ENCODE results near the gene HFE. TPM values are rescaled to one million over a fixed set of nuclear protein-coding genes. Genes with fewer than 3 reads are reported as not detected.
"Not testable (repeated sequence)": the region's sequence is repeated elsewhere in the genome, so short reads cannot be mapped to it uniquely, and the experiment has no call there.

The HFE gene
- total and polyA plus RNA-seq, 3 experiments from 2014 or later, result 0.37 to 4.8 (median 1.1) TPM

DNA sequence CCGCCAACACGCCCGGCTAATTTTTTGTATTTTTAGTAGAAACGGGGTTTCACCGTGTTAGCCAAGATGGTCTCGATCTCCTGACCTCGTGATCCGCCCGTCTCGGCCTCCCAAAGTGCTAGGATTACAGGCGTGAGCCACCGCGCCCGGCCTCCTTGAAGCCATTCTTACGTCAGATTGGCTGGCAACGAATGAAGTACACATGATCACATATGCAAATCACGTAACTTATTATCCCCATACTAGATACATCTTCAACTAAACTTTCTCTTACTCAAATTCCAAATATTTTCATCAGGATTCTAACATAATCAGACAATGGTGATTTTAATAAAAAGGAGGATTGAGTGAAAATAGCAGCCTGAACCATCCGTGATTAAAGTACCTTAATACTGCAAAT, 39.9 kb upstream of the HFE start:
- H3K4me3 ChIP-seq (ENCODE audit: low read length); POLR2A ChIA-PET; DNase-seq; H3K9me3 ChIP-seq (ENCODE audit: low read length); H3K9me3 Mint-ChIP-seq; H3K27ac ChIP-seq (ENCODE audit: low read depth, low read length); H3K27me3 ChIP-seq (ENCODE audit: insufficient read depth, low read length, poor library complexity, severe bottlenecking); H3K27me3 Mint-ChIP-seq; H3K4me3 Mint-ChIP-seq; H3K36me3 ChIP-seq (ENCODE audit: insufficient read depth, low read length): not testable (repeated sequence)
- H3K27ac Mint-ChIP-seq, result peak overlapping the region in 1 of 8 donors; percentile 30
- peaks cover 10% of the 10 kb centered on the region for H3K4me1 ChIP-seq (ENCODE audit: insufficient read depth, low read length)
- H3K4me1 Mint-ChIP-seq, result peaks cover 20 to 30% (median 28%) of the 10 kb centered on the region in 3 donors
- peaks cover 0 to 11% (median 0%) of the 10 kb centered on the region in 3 donors for H3K36me3 Mint-ChIP-seq
- CTCF ChIA-PET, result interaction anchor here (1.9 kb wide), 1 partner anchor 18 kb away, joined by 4 read pairs; no protein-coding TSS in a partner anchor

DNA sequence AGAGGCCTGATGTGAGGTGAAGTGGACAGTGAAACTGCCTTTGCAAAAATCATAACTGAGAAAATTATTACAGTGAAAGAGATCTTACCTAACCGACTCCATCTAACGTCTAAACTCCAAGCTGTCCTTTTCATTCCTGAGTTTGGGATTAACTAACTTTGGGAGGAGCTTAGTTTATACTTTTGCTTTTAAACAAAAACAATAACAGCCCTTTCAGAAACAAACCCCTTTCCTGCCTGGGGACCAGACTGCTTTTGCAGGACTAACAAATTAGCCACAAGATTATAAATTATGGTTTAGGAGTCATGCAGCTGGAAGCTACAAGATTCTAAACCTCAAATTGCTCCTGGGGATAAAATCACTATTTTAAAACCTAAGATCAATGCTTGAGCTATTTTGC, 38.6 kb upstream of the HFE start:
- Histone ChIP-seq H3K9me3 (ENCODE audit: low read length) (no peaks in the 10 kb centered on the region), H3K27ac (ENCODE audit: low read depth, low read length) (no peak overlapping the region), H3K4me3 (ENCODE audit: low read length) (no peak overlapping the region), H3K36me3 (ENCODE audit: insufficient read depth, low read length) (no peaks in the 10 kb centered on the region), H3K27me3 (ENCODE audit: insufficient read depth, low read length, poor library complexity, severe bottlenecking) (no peaks in the 10 kb centered on the region), H3K4me1 (ENCODE audit: insufficient read depth, low read length) (peaks cover 6% of the 10 kb centered on the region)
- peaks cover 16 to 23% (median 19%) of the 10 kb centered on the region in 3 donors for H3K4me1 Mint-ChIP-seq
- H3K4me3 Mint-ChIP-seq, result no peak overlapping the region
- H3K36me3 Mint-ChIP-seq, result peaks cover 0 to 11% (median 0%) of the 10 kb centered on the region in 3 donors
- DNase-seq, result no peak
- H3K27ac Mint-ChIP-seq, result no peak overlapping the region
- ChIA-PET POLR2A (interaction anchor here (0.5 kb wide), 1 partner anchor 28 kb away, joined by 5 read pairs; a partner anchor contains a TSS), CTCF (interaction anchor here (1.0 to 1.7 kb wide), 5 partner anchors 15 to 56 kb away, joined by 3 to 5 read pairs (median 4); a partner anchor contains a TSS)
- no peaks in the 10 kb centered on the region for H3K27me3 Mint-ChIP-seq
- no peaks in the 10 kb centered on the region for H3K9me3 Mint-ChIP-seq

DNA sequence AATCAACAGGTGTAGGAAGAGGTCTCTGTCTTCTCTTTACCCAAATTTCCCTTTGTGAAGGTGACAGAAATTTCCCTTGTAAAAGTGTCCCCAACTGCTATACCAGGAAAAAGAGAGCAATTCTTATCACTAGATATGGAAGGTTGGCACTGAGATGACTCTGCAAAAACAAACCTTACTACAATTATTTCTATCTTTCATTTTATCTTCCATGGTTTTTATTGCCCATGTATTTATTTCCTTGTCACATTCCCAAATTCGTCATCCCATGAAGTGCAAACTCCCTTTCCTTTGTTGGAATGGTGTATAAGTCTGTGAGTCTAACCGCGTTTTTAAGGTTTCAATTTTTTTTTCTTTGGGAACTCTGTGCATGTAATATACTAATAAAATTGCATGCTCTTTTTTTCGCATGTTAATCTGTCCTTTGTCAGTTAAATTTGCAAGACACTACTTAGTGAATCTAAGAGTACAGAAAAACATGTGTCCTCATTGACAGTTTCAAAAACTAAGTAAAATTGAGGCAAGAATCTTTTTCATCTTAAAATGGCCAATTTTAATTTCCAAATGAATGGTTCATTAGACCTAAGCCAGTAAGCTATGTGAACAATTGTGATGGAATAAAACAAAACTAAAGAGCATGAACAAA, 35.4 kb upstream of the HFE start:
- Mint-ChIP-seq H3K27me3 (peaks cover 0 to 4% of the 10 kb centered on the region in 2 donors), H3K9me3 (no peaks in the 10 kb centered on the region), H3K27ac (peak overlapping the region in 1 of 8 donors; percentile 61), H3K4me3 (no peak overlapping the region), H3K4me1 (peaks cover 16 to 21% (median 19%) of the 10 kb centered on the region in 3 donors), H3K36me3 (peaks cover 0 to 19% (median 0%) of the 10 kb centered on the region in 3 donors)
- CTCF ChIA-PET, result interaction anchor here (0.8 kb wide), 1 partner anchor 26 kb away, joined by 3 read pairs; no protein-coding TSS in a partner anchor
- Histone ChIP-seq H3K27me3 (ENCODE audit: insufficient read depth, low read length, poor library complexity, severe bottlenecking) (no peaks in the 10 kb centered on the region), H3K36me3 (ENCODE audit: insufficient read depth, low read length) (no peaks in the 10 kb centered on the region), H3K4me1 (ENCODE audit: insufficient read depth, low read length) (peaks cover 9% of the 10 kb centered on the region), H3K4me3 (ENCODE audit: low read length) (no peak overlapping the region), H3K9me3 (ENCODE audit: low read length) (no peaks in the 10 kb centered on the region), H3K27ac (ENCODE audit: low read depth, low read length) (no peak overlapping the region)
- no peak for DNase-seq
- POLR2A ChIA-PET, result interaction anchor here (0.8 to 4.8 kb wide), 4 partner anchors 8 to 31 kb away, joined by 3 to 42 read pairs (median 8); a partner anchor contains a TSS

DNA sequence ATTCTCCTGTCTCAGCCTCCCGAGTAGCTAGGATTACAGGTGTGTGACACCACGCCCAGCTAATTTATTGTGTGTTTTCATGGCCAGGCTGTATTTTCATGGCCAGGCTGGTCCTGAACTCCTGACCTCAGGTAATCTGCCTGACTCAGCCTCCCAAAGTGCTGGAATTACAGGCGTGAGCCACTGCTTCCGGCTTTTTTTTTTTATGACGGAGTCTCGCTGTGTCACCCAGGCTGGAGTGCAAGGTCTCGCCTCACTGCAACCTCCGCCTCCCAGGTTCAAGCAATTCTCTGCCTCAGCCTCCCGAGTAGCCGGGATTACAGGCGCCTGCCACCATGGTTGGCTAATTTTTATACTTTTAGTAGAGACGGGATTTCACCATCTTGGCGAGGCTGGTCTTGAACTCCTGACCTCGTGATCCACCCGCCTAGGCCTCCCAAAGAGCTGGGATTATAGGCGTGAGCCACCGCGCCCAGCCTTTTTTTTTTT, 34.4 kb upstream of the HFE start:
- H3K27ac ChIP-seq (ENCODE audit: low read depth, low read length); H3K36me3 ChIP-seq (ENCODE audit: insufficient read depth, low read length); H3K27me3 ChIP-seq (ENCODE audit: insufficient read depth, low read length, poor library complexity, severe bottlenecking); H3K9me3 Mint-ChIP-seq; DNase-seq; H3K27me3 Mint-ChIP-seq; H3K4me1 ChIP-seq (ENCODE audit: insufficient read depth, low read length); H3K4me3 ChIP-seq (ENCODE audit: low read length); H3K9me3 ChIP-seq (ENCODE audit: low read length): not testable (repeated sequence)
- POLR2A ChIA-PET, result interaction anchor here (0.8 to 4.8 kb wide), 5 partner anchors 9 to 71 kb away, joined by 4 to 42 read pairs (median 7); a partner anchor contains a TSS
- peak overlapping the region in 1 of 7 donors; percentile 21 for H3K4me3 Mint-ChIP-seq
- CTCF ChIA-PET, result interaction anchor here (0.8 kb wide), 1 partner anchor 27 kb away, joined by 3 read pairs; no protein-coding TSS in a partner anchor
- peak overlapping the region in 2 of 8 donors; percentile 10 to 98 for H3K27ac Mint-ChIP-seq
- peaks cover 17 to 29% (median 26%) of the 10 kb centered on the region in 3 donors for H3K4me1 Mint-ChIP-seq
- H3K36me3 Mint-ChIP-seq, result peaks cover 0 to 19% (median 0%) of the 10 kb centered on the region in 3 donors

DNA sequence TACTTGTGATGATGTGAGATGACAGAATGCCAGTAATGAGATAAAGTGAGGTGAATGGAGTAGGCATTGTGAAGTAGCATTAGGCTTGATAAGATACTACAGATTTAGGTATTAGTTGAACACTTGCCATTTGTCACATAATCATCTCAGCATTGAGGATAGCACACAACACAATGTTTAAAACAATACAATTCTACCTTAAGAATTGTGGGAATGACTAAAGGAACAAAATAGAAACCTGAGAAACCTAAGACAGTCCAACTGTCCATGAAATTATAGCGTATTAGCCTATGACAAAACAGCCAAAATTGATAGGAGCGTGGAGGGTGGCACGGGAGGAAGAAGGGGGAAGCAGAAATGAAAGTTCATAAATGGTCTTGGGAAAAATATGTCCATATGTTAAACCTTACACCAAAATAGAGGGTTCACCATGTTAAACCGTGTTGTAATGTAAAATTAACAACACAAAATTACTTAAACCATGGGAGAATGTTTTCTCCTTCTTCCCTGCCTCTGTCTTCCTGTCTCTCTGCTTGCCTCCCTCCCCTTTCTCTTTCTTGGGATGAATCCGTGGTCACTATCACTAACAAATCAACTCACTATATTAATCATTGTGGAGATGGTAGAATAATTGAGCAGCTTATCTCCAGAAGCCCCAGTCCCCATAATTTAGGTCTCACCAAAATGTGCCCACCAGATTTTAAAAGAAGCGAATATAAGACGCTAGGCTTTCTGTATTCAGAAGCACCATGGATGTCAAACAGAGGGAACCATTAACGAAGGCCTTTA, 33.0 kb upstream of the HFE start:
- Histone ChIP-seq H3K27ac (ENCODE audit: low read depth, low read length) (peak overlapping the region; percentile 96), H3K27me3 (ENCODE audit: insufficient read depth, low read length, poor library complexity, severe bottlenecking) (no peaks in the 10 kb centered on the region), H3K4me1 (ENCODE audit: insufficient read depth, low read length) (peaks cover 9% of the 10 kb centered on the region), H3K4me3 (ENCODE audit: low read length) (peak overlapping the region; percentile 92), H3K9me3 (ENCODE audit: low read length) (no peaks in the 10 kb centered on the region), H3K36me3 (ENCODE audit: insufficient read depth, low read length) (no peaks in the 10 kb centered on the region)
- no peak for DNase-seq
- peak overlapping the region; percentile 90 to 99 (median 97) for H3K27ac Mint-ChIP-seq
- H3K9me3 Mint-ChIP-seq, result no peaks in the 10 kb centered on the region
- H3K36me3 Mint-ChIP-seq, result peaks cover 0 to 19% (median 0%) of the 10 kb centered on the region in 3 donors
- ChIA-PET POLR2A (interaction anchor here (0.6 to 4.8 kb wide), 6 partner anchors 8 to 70 kb away, joined by 4 to 42 read pairs (median 7); a partner anchor contains a TSS), CTCF (interaction anchor here (0.9 kb wide), 1 partner anchor 22 kb away, joined by 3 read pairs; a partner anchor contains a TSS)
- H3K4me3 Mint-ChIP-seq, result peak overlapping the region; percentile 90 to 97 (median 94)
- peaks cover 17 to 30% (median 26%) of the 10 kb centered on the region in 3 donors for H3K4me1 Mint-ChIP-seq
- peaks cover 0 to 4% of the 10 kb centered on the region in 2 donors for H3K27me3 Mint-ChIP-seq

DNA sequence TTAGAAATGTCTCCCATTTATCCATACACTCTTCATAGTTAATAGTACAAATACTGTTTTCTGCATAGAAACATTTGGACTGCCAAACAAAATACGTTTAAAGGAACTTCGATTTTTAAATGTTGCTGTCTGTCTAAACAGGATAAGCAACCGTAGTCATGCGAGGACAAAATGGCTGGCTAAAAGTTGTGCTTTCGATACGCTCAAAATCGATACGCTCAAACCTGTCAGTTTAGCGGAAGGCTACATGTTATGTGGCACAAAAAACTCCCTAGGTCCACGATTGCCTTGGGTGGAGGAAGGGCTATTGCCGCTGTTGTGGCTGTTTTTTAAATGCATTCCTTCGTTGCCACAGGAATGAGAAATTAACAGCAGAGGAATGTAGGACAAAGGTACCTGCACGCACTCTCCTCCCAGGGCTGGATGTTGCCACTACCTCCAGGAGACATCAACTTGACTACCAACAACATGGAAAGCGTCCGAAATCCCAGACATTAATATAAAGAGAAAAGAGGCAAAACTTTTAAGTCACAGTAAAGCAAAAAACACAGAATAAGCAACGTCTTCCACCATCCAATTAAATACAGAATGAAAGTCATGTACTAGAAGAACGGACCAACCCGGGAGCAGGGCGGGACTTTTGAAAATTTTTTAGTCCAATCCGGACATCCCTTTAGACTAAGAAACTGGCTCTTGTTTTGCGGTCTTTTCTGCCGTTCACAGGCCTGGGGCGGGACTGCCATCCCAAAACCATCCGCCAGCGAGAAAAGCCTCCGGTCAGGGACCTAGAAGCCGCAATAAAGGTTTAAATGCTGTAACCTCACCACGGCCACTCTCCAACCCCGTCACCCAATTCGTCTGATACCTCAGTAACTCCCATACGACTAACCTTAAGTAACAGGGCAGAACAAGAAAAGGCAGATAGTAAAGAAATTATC, 32.2 kb upstream of the HFE start:
- Mint-ChIP-seq H3K9me3 (no peaks in the 10 kb centered on the region), H3K36me3 (peaks cover 0 to 19% (median 0%) of the 10 kb centered on the region in 3 donors), H3K27ac (peak overlapping the region; percentile 90 to 99 (median 97)), H3K27me3 (peaks cover 0 to 4% of the 10 kb centered on the region in 2 donors), H3K4me1 (peaks cover 17 to 30% (median 26%) of the 10 kb centered on the region in 3 donors), H3K4me3 (peak overlapping the region; percentile 90 to 97 (median 94))
- DNase-seq, result peak; percentile 74 to 89 (median 86)
- peak overlapping the region; percentile 96 for H3K27ac ChIP-seq (ENCODE audit: low read depth, low read length)
- no peaks in the 10 kb centered on the region for H3K9me3 ChIP-seq (ENCODE audit: low read length)
- no peaks in the 10 kb centered on the region for H3K27me3 ChIP-seq (ENCODE audit: insufficient read depth, low read length, poor library complexity, severe bottlenecking)
- POLR2A ChIA-PET, result interaction anchor here (0.6 to 4.8 kb wide), 22 partner anchors 9 to 1783 kb away, joined by 3 to 108 read pairs (median 8); partner anchors contain the start of gene HFE
- H3K4me1 ChIP-seq (ENCODE audit: insufficient read depth, low read length), result peaks cover 9% of the 10 kb centered on the region
- no peaks in the 10 kb centered on the region for H3K36me3 ChIP-seq (ENCODE audit: insufficient read depth, low read length)
- H3K4me3 ChIP-seq (ENCODE audit: low read length), result peak overlapping the region; percentile 92
- CTCF ChIA-PET, result interaction anchor here (1.2 to 2.5 kb wide), 6 partner anchors 9 to 218 kb away, joined by 3 to 12 read pairs (median 8); a partner anchor contains a TSS
